Heart left ventricle (tissue), 16 donors: Measurements from ENCODE around the gene TBC1D1. TPM values are rescaled to one million over a fixed set of nuclear protein-coding genes. Genes with fewer than 3 reads are reported as not detected.
A peak's percentile ranks its signal among the peaks of the same experiment; 100 is the strongest.

Experiments used
- ATAC-seq, 4 donors: fragments of 200-7000 bp; cut with Tn5 transposase; one replicate each; pipeline ENCODE4 v1.9.1; 2020 to 2022; ENCODE audit warnings: moderate library complexity in 4 of 4, mild to moderate bottlenecking in 3 of 4, moderate number of reproducible peaks in 1 of 4
- DNase-seq, 5 donors: peaks; one replicate each; pipeline ENCODE4 v3.0.0-alpha.2; 2020
- H3K27ac ChIP-seq, 12 donors: fragments of 200-600 bp; sonication (generic) in 4 of 12; one replicate each; pipeline versions ENCODE4 v1.5.0 to v1.8.0; 2016 to 2022; ENCODE audit warnings: mild to moderate bottlenecking in 2 of 12
- H3K27me3 ChIP-seq, 9 donors: fragments of 200-600 bp; sonication (generic) in 2 of 9; one replicate each; pipeline versions ENCODE4 v1.5.1 to v1.8.0; 2016 to 2022; ENCODE audit warnings: mild to moderate bottlenecking in 3 of 9
- H3K36me3 ChIP-seq, 9 donors: fragments of 200-600 bp; sonication (generic) in 2 of 9; one replicate each; pipeline versions ENCODE4 v1.5.0 to v1.8.0; 2018 to 2022; ENCODE audit warnings: mild to moderate bottlenecking in 2 of 9
- H3K4me1 ChIP-seq, 12 donors: fragments of 200-600 bp; sonication (generic) in 4 of 12; one replicate each; pipeline versions ENCODE4 v1.5.0 to v1.8.0; 2016 to 2022; ENCODE audit warnings: mild to moderate bottlenecking in 3 of 12
- H3K4me3 ChIP-seq, 12 donors: fragments of 200-600 bp; sonication (generic) in 4 of 12; one replicate each; pipeline versions ENCODE4 v1.5.0 to v1.8.0; 2017 to 2022; ENCODE audit warnings: mild to moderate bottlenecking in 9 of 12, moderate library complexity in 4 of 12
- H3K9me3 ChIP-seq, 12 donors: fragments of 200-600 bp; sonication (generic) in 4 of 12; one replicate each; pipeline versions ENCODE4 v1.5.0 to v1.8.0; 2016 to 2022; ENCODE audit warnings: mild to moderate bottlenecking in 1 of 12
- POLR2A ChIP-seq, 2 donors: fragments of 450-650 bp; IDR thresholded peaks; one replicate each; pipeline ENCODE4 v1.6.1; 2017; ENCODE audit warnings: antibody characterized with exemption in 2 of 2, mild to moderate bottlenecking in 2 of 2, moderate library complexity in 2 of 2
- WGBS, 4 donors: extraction: QIAGEN DNeasy Blood & Tissue Kit in 2 of 4; methylation state at CpG; one replicate each; pipeline versions ENCODE4 v1.1.5 to v1.1.7; 2013 to 2018; 5-methylcytosine and 5-hydroxymethylcytosine counted together
- intact Hi-C, 10 donors: fragments of 100-400 bp; cut with DNase I; formaldehyde crosslinking; loops; one replicate each; pipeline versions ENCODE4 v1.11.1 to v1.14.2; 2022
- polyA plus RNA-seq, 2 donors: library from polyadenylated mRNA; stranded (reverse); fragments of 200-250 nt; gene quantifications; one replicate each; pipeline ENCODE4 v1.2.3, GENCODE V29; 2013
- total RNA-seq, 9 donors: library from RNA; depleted of rRNA in 2 of 9; stranded (reverse); fragments of >200 nt in 2 of 9; fragmentation: NEBNext Ultra II Directional in 3 of 9; extraction: Animal tissue kit (Norgen Biotek cat#: 25700) in 3 of 9; gene quantifications; one replicate each; pipeline versions ENCODE4 v1.1.0 to v1.2.4, GENCODE V29; 2016 to 2023
- TF ChIP-seq, protein P1 (sequence below), 12 donors: fragments of 200-600 bp; sonication (generic) in 4 of 12; IDR thresholded peaks; one replicate each; pipeline versions ENCODE4 v1.5.0 to v1.8.0; 2018 to 2022; ENCODE audit warnings: antibody characterized with exemption in 12 of 12, mild to moderate bottlenecking in 5 of 12
- donor health status: ischemic (EF 13 %, LVEDD 7.1; RV severe dilation, severe dysfunction).
- donor health status: healthy with polysubstance abuse.
- donor health status: DM: no; HTN: yes; CAD: no.
- donor health status: DM: no; HTN: no; CAD: no.
- donor health status: ischemic (EF 25% LVEDD 6.9; RV normal size, moderate dysfunction).
- donor health status: ischemic (EF 25% LVEDD 5.7; RV mildly dilated, moderate dysfunction).
- donor health status: healthy.
- donor health status: DM: yes; HTN: yes; CAD: no.
- donor health status: ischemic (EF 35%, LVEDD 5.7; RV mildly dilated, moderate dysfunction).
- donor health status: nonischemic (EF 11% LVEDD 7.7; RV severe dilation, severe dysfunction).
- donor health status: DM: yes; HTN: yes; CAD: no.
- donor health status: PGD.
- donor health status: ischemic (EF 29% LVEDD 5.4; RV normal size, mild dysfunction).
- donor health status: nonischemic (EF 23%, LVEDD 6.1; RV moderate dilation, normal function).

Gene TBC1D1
- total and polyA plus RNA-seq, 11 donors, result 81.7 to 269 (median 140) TPM

DNA sequence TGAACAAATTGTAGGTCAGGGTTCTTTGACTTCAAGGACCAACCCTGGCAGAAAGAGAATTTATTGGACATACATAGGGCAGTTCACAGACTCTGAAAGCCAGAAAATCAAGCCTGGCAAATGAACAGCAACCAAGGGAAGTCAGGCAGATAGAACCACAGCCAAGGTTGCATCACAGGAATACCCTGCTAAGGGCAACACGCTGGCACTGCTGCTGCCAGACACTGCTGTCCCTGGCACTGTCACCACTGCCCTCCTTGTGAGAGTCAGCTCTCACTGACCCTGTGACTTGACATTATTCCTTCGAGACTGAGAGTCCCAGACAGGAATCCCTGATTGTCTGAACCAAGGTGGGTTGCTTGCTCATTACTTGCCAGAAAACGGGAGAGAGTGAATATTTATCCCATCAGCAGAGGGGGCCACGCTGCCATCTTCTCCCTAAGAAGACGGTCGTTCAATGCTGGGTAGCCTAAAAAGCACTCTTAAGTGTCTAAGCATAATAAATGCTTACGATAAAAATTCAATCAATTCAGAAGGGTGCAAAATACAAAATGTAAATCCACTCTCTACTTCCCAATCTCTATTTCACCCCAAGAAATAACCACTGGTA is 46.1 kb downstream of the TBC1D1 start:
- H3K27me3 ChIP-seq, result no peaks in the 10 kb centered on the region
- intact Hi-C loops, result no loop called here
- peaks cover 0 to 14% (median 0%) of the 10 kb centered on the region in 12 donors for H3K9me3 ChIP-seq
- H3K27ac ChIP-seq, result peak overlapping the region; percentile 15 to 71 (median 55)
- H3K4me1 ChIP-seq, result peaks cover 0 to 37% (median 17%) of the 10 kb centered on the region in 12 donors
- TF ChIP-seq, protein P1, sequence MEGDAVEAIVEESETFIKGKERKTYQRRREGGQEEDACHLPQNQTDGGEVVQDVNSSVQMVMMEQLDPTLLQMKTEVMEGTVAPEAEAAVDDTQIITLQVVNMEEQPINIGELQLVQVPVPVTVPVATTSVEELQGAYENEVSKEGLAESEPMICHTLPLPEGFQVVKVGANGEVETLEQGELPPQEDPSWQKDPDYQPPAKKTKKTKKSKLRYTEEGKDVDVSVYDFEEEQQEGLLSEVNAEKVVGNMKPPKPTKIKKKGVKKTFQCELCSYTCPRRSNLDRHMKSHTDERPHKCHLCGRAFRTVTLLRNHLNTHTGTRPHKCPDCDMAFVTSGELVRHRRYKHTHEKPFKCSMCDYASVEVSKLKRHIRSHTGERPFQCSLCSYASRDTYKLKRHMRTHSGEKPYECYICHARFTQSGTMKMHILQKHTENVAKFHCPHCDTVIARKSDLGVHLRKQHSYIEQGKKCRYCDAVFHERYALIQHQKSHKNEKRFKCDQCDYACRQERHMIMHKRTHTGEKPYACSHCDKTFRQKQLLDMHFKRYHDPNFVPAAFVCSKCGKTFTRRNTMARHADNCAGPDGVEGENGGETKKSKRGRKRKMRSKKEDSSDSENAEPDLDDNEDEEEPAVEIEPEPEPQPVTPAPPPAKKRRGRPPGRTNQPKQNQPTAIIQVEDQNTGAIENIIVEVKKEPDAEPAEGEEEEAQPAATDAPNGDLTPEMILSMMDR (IDR thresholded peaks at IDR 0.05), result peak in 1 of 12 donors; percentile 15
- TF ChIP-seq POLR2A (IDR thresholded peaks at IDR 0.05), result no peak
- DNase-seq (peak in 4 of 5 donors; percentile 67 to 88 (median 76)), ATAC-seq (peak; percentile 95 to 99 (median 99))
- 44 to 51% (median 46%) methylated on average over 6 to 7 of the region's 7 CpGs for WGBS, 4 donors
- H3K4me3 ChIP-seq, result no peak overlapping the region
- no peaks in the 10 kb centered on the region for H3K36me3 ChIP-seq

GRCh38 chr4:37938208-37938607 is 47.3 kb downstream of the TBC1D1 start:
- Histone ChIP-seq H3K4me1 (peaks cover 0 to 28% (median 16%) of the 10 kb centered on the region in 12 donors), H3K27me3 (no peaks in the 10 kb centered on the region), H3K27ac (no peak overlapping the region), H3K9me3 (peaks cover 0 to 14% (median 0%) of the 10 kb centered on the region in 12 donors), H3K4me3 (no peak overlapping the region), H3K36me3 (no peaks in the 10 kb centered on the region)
- intact Hi-C loops, result no loop called here
- DNase-seq, result no peak
- no peak for TF ChIP-seq POLR2A (IDR thresholded peaks at IDR 0.05)
- TF ChIP-seq, protein P1 (IDR thresholded peaks at IDR 0.05), result no peak
- no peak for ATAC-seq
- WGBS, 4 donors, result 83 to 97% (median 95%) methylated on average over 3 of the region's 3 CpGs

- ATAC-seq (peak in 3 of 4 donors; percentile 43 to 79 (median 65)), DNase-seq (peak in 2 of 5 donors; percentile 40 to 43)
- no peaks in the 10 kb centered on the region for H3K9me3 ChIP-seq
- peak overlapping the region in 2 of 12 donors; percentile 4 to 21 for H3K27ac ChIP-seq
- peaks cover 0 to 36% (median 16%) of the 10 kb centered on the region in 12 donors for H3K4me1 ChIP-seq
- no peak overlapping the region for H3K4me3 ChIP-seq
- H3K27me3 ChIP-seq, result no peaks in the 10 kb centered on the region
- WGBS, 4 donors, result 71 to 80% (median 77%) methylated on average over 10 of the region's 10 CpGs
- peaks cover 0 to 4% (median 0%) of the 10 kb centered on the region in 9 donors for H3K36me3 ChIP-seq
- intact Hi-C loops, result no loop called here
- TF ChIP-seq, protein P1 (IDR thresholded peaks at IDR 0.05), result no peak
- no peak for TF ChIP-seq POLR2A (IDR thresholded peaks at IDR 0.05)
Measured at GRCh38 chr4:37946503-37947179, 55.8 kb downstream of the TBC1D1 start.

DNA sequence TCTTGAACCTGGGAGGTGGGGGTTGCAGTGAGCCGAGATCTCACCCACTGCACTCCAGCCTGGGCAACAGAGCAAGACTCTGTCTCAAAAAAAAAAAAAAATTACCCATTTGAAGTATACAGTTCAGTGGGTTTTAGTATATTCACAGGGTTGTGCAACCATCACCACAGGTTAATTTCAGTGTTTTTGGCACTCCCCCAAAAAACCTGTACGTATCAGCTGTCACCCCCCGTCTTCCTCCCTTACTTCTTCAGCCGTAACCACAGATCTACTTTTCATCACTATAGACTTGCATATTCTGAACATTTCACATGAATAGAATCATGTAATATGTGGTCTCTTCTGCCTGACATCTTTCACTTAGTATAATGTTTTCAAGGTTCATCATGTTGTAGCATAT is 57.7 kb downstream of the TBC1D1 start:
- intact Hi-C loops, result no loop called here
- DNase-seq, result no peak
- Histone ChIP-seq H3K36me3 (peaks cover 0 to 18% (median 0%) of the 10 kb centered on the region in 9 donors), H3K9me3 (no peaks in the 10 kb centered on the region), H3K27me3 (no peaks in the 10 kb centered on the region), H3K4me1 (peaks cover 0 to 38% (median 18%) of the 10 kb centered on the region in 12 donors), H3K4me3 (no peak overlapping the region), H3K27ac (no peak overlapping the region)
- ATAC-seq, result no peak
- 66 to 78% (median 74%) methylated on average over 4 of the region's 4 CpGs for WGBS, 4 donors
- TF ChIP-seq, protein P1 (IDR thresholded peaks at IDR 0.05), result no peak
- TF ChIP-seq POLR2A (IDR thresholded peaks at IDR 0.05), result no peak
